Kidney (tissue), 14 donors: ENCODE data around the gene C16orf89. TPM values are rescaled to one million over a fixed set of nuclear protein-coding genes. Genes with fewer than 3 reads are reported as not detected.

ENCODE experiments used
- DNase-seq, 5 donors: peaks; one replicate each; pipeline ENCODE4 v3.0.0-alpha.2; 2013 to 2020
- FAIRE-seq: peaks from 2 replicates; lab custom pipeline; 2012; peaks lifted over from hg19 to GRCh38; lab: Jason Lieb, UNC
- H3K27ac ChIP-seq, 2 donors: one replicate each; pipeline ENCODE4 v1.7.0; 2013; ENCODE audit warnings: low read depth in 2 of 2, low read length in 2 of 2, inconsistent platforms in 1 of 2
- H3K27me3 ChIP-seq: one replicate; pipeline ENCODE4 v1.7.1; 2013; ENCODE audit warnings: low read length, inconsistent platforms; ENCODE audit not compliant: control insufficient read depth, insufficient read depth
- H3K36me3 ChIP-seq, 3 donors: one replicate each; pipeline versions ENCODE4 v1.7.0 to v1.7.1; 2013; ENCODE audit warnings: low read length in 3 of 3, control low read depth in 1 of 3, inconsistent platforms in 1 of 3; ENCODE audit not compliant: insufficient read depth in 3 of 3, control insufficient read depth in 2 of 3
- H3K4me1 ChIP-seq, 3 donors: one replicate each; pipeline versions ENCODE4 v1.7.0 to v1.7.1; 2013; ENCODE audit warnings: low read length in 3 of 3, inconsistent platforms in 1 of 3, low read depth in 1 of 3; ENCODE audit not compliant: control insufficient read depth in 2 of 3, insufficient read depth in 2 of 3
- H3K4me3 ChIP-seq, 3 donors: one replicate each; pipeline versions ENCODE4 v1.7.0 to v1.8.1; 2013; ENCODE audit warnings: low read length in 3 of 3, control low read depth in 1 of 3, inconsistent platforms in 1 of 3
- H3K9ac ChIP-seq, 3 donors: one replicate each; pipeline versions ENCODE4 v1.7.0 to v1.7.1; 2013; ENCODE audit warnings: low read length in 3 of 3, control low read depth in 1 of 3, inconsistent platforms in 1 of 3
- H3K9me3 ChIP-seq, 3 donors: one replicate each; pipeline versions ENCODE4 v1.7.0 to v1.7.1; 2013; ENCODE audit warnings: low read length in 3 of 3, control low read depth in 1 of 3, inconsistent platforms in 1 of 3; ENCODE audit not compliant: control insufficient read depth in 2 of 3, insufficient read depth in 1 of 3
- CTCF ChIP-seq: IDR thresholded peaks from 3 replicates; pipeline ENCODE4 v1.5.1; 2012; ENCODE audit warnings: mild to moderate bottlenecking, moderate library complexity, borderline replicate concordance; ENCODE audit not compliant: insufficient read depth; ENCODE audit errors: extremely low read depth
- intact Hi-C: fragments of 100-400 bp; cut with DNase I; formaldehyde crosslinking; loops from one replicate; pipeline ENCODE4 v1.11.1; 2022
- polyA plus RNA-seq: library from polyadenylated mRNA; stranded (reverse); fragments of 350-450 nt; fragmentation: Illumina TruSeq; extraction: RNeasy Lipid Tissue Mini Kit (QIAGEN cat#74804); gene quantifications from one replicate; pipeline ENCODE4 v1.2.3, GENCODE V29; 2014; ENCODE audit warnings: low read depth, low replicate concordance; ENCODE audit not compliant: insufficient read depth
- total RNA-seq: library from RNA; stranded (reverse); fragmentation: NEBNext Ultra II Directional; extraction: Animal tissue kit (Norgen Biotek cat#: 25700); gene quantifications from one replicate; pipeline ENCODE4 v1.2.1, GENCODE V29; 2021
- donor health status: control.
- donor health status: control.
- donor health status: control.
- donor health status: control.
- donor health status: control.
- donor health status: DM: yes; HTN: yes; CAD: no.
- donor health status: Normal renal cell carcinoma (clear cell type).

The C16orf89 gene
- total and polyA plus RNA-seq, 2 donors from 2014 or later = 5.4 to 68.4 TPM

- Histone ChIP-seq H3K27ac (no peak overlapping the region), H3K27me3 (no peaks in the 10 kb centered on the region), H3K4me1 (peaks cover 0 to 10% (median 6%) of the 10 kb centered on the region in 3 donors), H3K4me3 (no peak overlapping the region), H3K9ac (no peak overlapping the region), H3K36me3 (no peaks in the 10 kb centered on the region), H3K9me3 (no peaks in the 10 kb centered on the region)
- TF ChIP-seq CTCF = no peak
- DNase-seq (peak in 1 of 5 donors; percentile 24), FAIRE-seq (no peak)
- intact Hi-C loops = no loop called here
Measured at GRCh38 chr16:5069854-5070253, 4.1 kb upstream of the C16orf89 start.

- FAIRE-seq (no peak), DNase-seq (no peak)
- H3K27ac ChIP-seq = no peak overlapping the region
- no peaks in the 10 kb centered on the region for H3K9me3 ChIP-seq
- no peak overlapping the region for H3K4me3 ChIP-seq
- H3K36me3 ChIP-seq = no peaks in the 10 kb centered on the region
- no peak for TF ChIP-seq CTCF
- no peak overlapping the region for H3K9ac ChIP-seq
- intact Hi-C loops = no loop called here
- H3K27me3 ChIP-seq = no peaks in the 10 kb centered on the region
- H3K4me1 ChIP-seq = peaks cover 0 to 10% (median 6%) of the 10 kb centered on the region in 3 donors
Measured at GRCh38 chr16:5069048-5069447, 3.3 kb upstream of the C16orf89 start.

- Histone ChIP-seq H3K27ac (no peak overlapping the region), H3K9me3 (no peaks in the 10 kb centered on the region), H3K36me3 (no peaks in the 10 kb centered on the region), H3K4me3 (no peak overlapping the region), H3K9ac (no peak overlapping the region), H3K4me1 (peaks cover 0 to 6% (median 4%) of the 10 kb centered on the region in 3 donors), H3K27me3 (no peaks in the 10 kb centered on the region)
- DNase-seq (peak in 1 of 5 donors; percentile 9), FAIRE-seq (no peak)
- intact Hi-C loops = no loop called here
- TF ChIP-seq CTCF = no peak
Measured at GRCh38 chr16:5066511-5066910, 755 bp upstream of the C16orf89 start.

- Histone ChIP-seq H3K27ac (peak overlapping the region in 1 of 2 donors; percentile 43), H3K36me3 (no peaks in the 10 kb centered on the region), H3K9ac (peak overlapping the region in 1 of 3 donors; percentile 55), H3K4me3 (peak overlapping the region in 2 of 3 donors; percentile 4 to 53), H3K4me1 (peaks cover 0 to 2% (median 0%) of the 10 kb centered on the region in 3 donors), H3K27me3 (no peaks in the 10 kb centered on the region), H3K9me3 (no peaks in the 10 kb centered on the region)
- no peak for TF ChIP-seq CTCF
- intact Hi-C loops = no loop called here
- FAIRE-seq (no peak), DNase-seq (no peak)
Measured at GRCh38 chr16:5065326-5065725, 430 bp downstream of the C16orf89 start.
